ENCODE data around the gene ST6GALNAC6. TPM values are rescaled to one million over a fixed set of nuclear protein-coding genes. Genes with fewer than 3 reads are reported as not detected.

The ST6GALNAC6 gene
- 35.2 TPM for total RNA-seq

GRCh38 chr9:127899128-127899943 lies at the start of gene ST6GALNAC6:
TSS of gene ST6GALNAC6 (minus strand) at chr9:127899603. CDS start at chr9:127897981, 1,622 bp downstream.
- DNase-seq (ENCODE audit: low spot score), result peak; percentile 78
- peak; percentile 74 for ATAC-seq

GRCh38 chr9:127947841-127948710 lies 48.7 kb upstream of the ST6GALNAC6 start:
- DNase-seq (ENCODE audit: low spot score), result no peak
- ATAC-seq, result no peak

GRCh38 chr9:127946728-127947127 lies 47.3 kb upstream of the ST6GALNAC6 start:
- ATAC-seq (no peak), DNase-seq (ENCODE audit: low spot score) (no peak)

- DNase-seq (ENCODE audit: low spot score) (no peak), ATAC-seq (no peak)
Measured at GRCh38 chr9:127945942-127946341, 46.5 kb upstream of the ST6GALNAC6 start.

- ATAC-seq, result no peak
- no peak for DNase-seq (ENCODE audit: low spot score)
Measured at GRCh38 chr9:127945338-127945737, 45.9 kb upstream of the ST6GALNAC6 start.

- ATAC-seq (no peak), DNase-seq (ENCODE audit: low spot score) (no peak)
Measured at GRCh38 chr9:127944586-127945218, 45.3 kb upstream of the ST6GALNAC6 start.

GRCh38 chr9:127943731-127944144 lies 44.3 kb upstream of the ST6GALNAC6 start:
- ATAC-seq (peak; percentile 75), DNase-seq (ENCODE audit: low spot score) (peak; percentile 77)

GRCh38 chr9:127943011-127943662 lies 43.7 kb upstream of the ST6GALNAC6 start:
- ATAC-seq, result no peak
- no peak for DNase-seq (ENCODE audit: low spot score)

GRCh38 chr9:127942216-127943010 lies 43.0 kb upstream of the ST6GALNAC6 start:
- ATAC-seq (peak; percentile 45), DNase-seq (ENCODE audit: low spot score) (no peak)

GRCh38 chr9:127941961-127942215 lies 42.5 kb upstream of the ST6GALNAC6 start:
- ATAC-seq, result no peak
- DNase-seq (ENCODE audit: low spot score), result no peak

- no peak for DNase-seq (ENCODE audit: low spot score)
- no peak for ATAC-seq
Measured at GRCh38 chr9:127941062-127941960, 41.9 kb upstream of the ST6GALNAC6 start.

- ATAC-seq, result no peak
Measured at GRCh38 chr9:127940593-127940992, 41.2 kb upstream of the ST6GALNAC6 start.

GRCh38 chr9:127938298-127938690 lies 38.9 kb upstream of the ST6GALNAC6 start:
- no peak for DNase-seq (ENCODE audit: low spot score)

More at GRCh38 chr9:127940593-127940992, 41.2 kb upstream of the ST6GALNAC6 start:
- DNase-seq (ENCODE audit: low spot score), result no peak

GRCh38 chr9:127937388-127938297 lies 38.2 kb upstream of the ST6GALNAC6 start, which contains the start of gene DPM2:
TSS of gene DPM2 (minus strand) at chr9:127937854. CDS start at chr9:127937820, 34 bp downstream.
- ATAC-seq (peak; percentile 89), DNase-seq (ENCODE audit: low spot score) (peak; percentile 85)

More at GRCh38 chr9:127938298-127938690, 38.9 kb upstream of the ST6GALNAC6 start:
- ATAC-seq, result peak; percentile 27

- ATAC-seq, result no peak
- no peak for DNase-seq (ENCODE audit: low spot score)
Measured at GRCh38 chr9:127937056-127937387, 37.6 kb upstream of the ST6GALNAC6 start.

- ATAC-seq (no peak), DNase-seq (ENCODE audit: low spot score) (no peak)
Measured at GRCh38 chr9:127936347-127936852, 37.0 kb upstream of the ST6GALNAC6 start.

- ATAC-seq, result no peak
- DNase-seq (ENCODE audit: low spot score), result no peak
Measured at GRCh38 chr9:127935765-127936221, 36.4 kb upstream of the ST6GALNAC6 start.

- no peak for DNase-seq (ENCODE audit: low spot score)
- no peak for ATAC-seq
Measured at GRCh38 chr9:127934986-127935385, 35.6 kb upstream of the ST6GALNAC6 start.
